HCT116 (cell line): Measurements from ENCODE around the gene KIAA0825. TPM values are rescaled to one million over a fixed set of nuclear protein-coding genes. Genes with fewer than 3 reads are reported as not detected.

Source experiments
- ATAC-seq: fragments of 200-7000 bp; cut with Tn5 transposase; 2 replicates; pipeline ENCODE4 v1.9.1; 2020; ENCODE audit warnings: mild to moderate bottlenecking, moderate library complexity
- BruUV-seq: library from RNA; stranded (reverse); fragments of 400-500 nt; replicated peaks from 2 replicates; lab custom pipeline; 2021; lab: Mats Ljungman, UMichigan
- CTCF ChIA-PET: fragments of 300-600 bp; sonication (Branson Sonifier 250); formaldehyde crosslinking; loops from one replicate; lab custom pipeline; 2021; ENCODE audit warnings: antibody characterized with exemption; lab: Charles Lee
- POLR2A ChIA-PET: fragments of 300-600, 350-600 bp; sonication (Branson Sonifier 250); formaldehyde crosslinking; loops from one replicate; lab custom pipeline; 2021; ENCODE audit warnings: antibody characterized with exemption; lab: Charles Lee
- RAD21 ChIA-PET, 2 experiments: fragments of 300-600 bp; sonication (Branson Sonifier 250); formaldehyde crosslinking; loops; one replicate each; lab custom pipeline; 2023; ENCODE audit warnings: low total read pairs in 2 of 2; ENCODE audit not compliant: uncharacterized antibody in 2 of 2, unreplicated experiment in 2 of 2, low non-redundant PET in 1 of 2; lab: Charles Lee
- DNase-seq: peaks from one replicate; pipeline ENCODE4 v3.0.0-alpha.2; 2010; ENCODE audit warnings: low read depth, low spot score
- H2AFZ ChIP-seq: fragments of 200-600 bp; shearing (Covaris generic), sonication (generic); 2 replicates; pipeline ENCODE4 v1.6.1; 2017; ENCODE audit warnings: low read depth, mixed run types, mixed read lengths, antibody characterized with exemption, low read length; ENCODE audit not compliant: poor library complexity, severe bottlenecking
- H3K27ac ChIP-seq: 2 replicates; pipeline ENCODE4 v1.5.1; 2012; ENCODE audit warnings: low read depth, low read length
- H3K27me3 ChIP-seq: fragments of 200-600 bp; sonication (generic); 2 replicates; pipeline ENCODE4 v1.6.1; 2016; ENCODE audit warnings: mixed run types, low read length, mixed read lengths; ENCODE audit not compliant: insufficient read depth
- H3K36me3 ChIP-seq, 2 experiments: fragments of 200-500 bp in 1 of 2; fragments of 200-600 bp in 1 of 2; sonication (Bioruptor generic) in 1 of 2; sonication (generic) in 1 of 2; 2 replicates each; pipeline versions ENCODE4 v1.5.1 to v1.6.1; 2014 to 2016; ENCODE audit warnings: low read length in 2 of 2, inconsistent platforms in 1 of 2, mixed read lengths in 1 of 2, mixed run types in 1 of 2; ENCODE audit not compliant: insufficient read depth in 2 of 2, control insufficient read depth in 1 of 2
- H3K4me1 ChIP-seq, 2 experiments: fragments of 200-600 bp in 1 of 2; sonication (generic) in 1 of 2; 2 replicates each; pipeline versions ENCODE4 v1.5.1 to v1.6.1; 2012 to 2017; ENCODE audit warnings: low read length in 2 of 2, inconsistent platforms in 1 of 2, mild to moderate bottlenecking in 1 of 2, mixed read lengths in 1 of 2, mixed run types in 1 of 2, moderate library complexity in 1 of 2; ENCODE audit not compliant: insufficient read depth in 2 of 2, control insufficient read depth in 1 of 2
- H3K4me2 ChIP-seq: fragments of 200-600 bp; sonication (generic); 2 replicates; pipeline ENCODE4 v1.6.1; 2017; ENCODE audit warnings: mixed run types, low read length, mixed read lengths
- H3K4me3 ChIP-seq, 2 experiments: fragments of 200-600 bp in 1 of 2; sonication (generic) in 1 of 2; replicated peaks in 1 of 2; 2 replicates each; pipeline ENCODE4 v1.5.1; 2011 to 2016; ENCODE audit warnings: low read length in 2 of 2, control low read depth in 1 of 2, low read depth in 1 of 2, mild to moderate bottlenecking in 1 of 2, mixed read lengths in 1 of 2, mixed run types in 1 of 2
- H3K79me2 ChIP-seq: fragments of 200-600 bp; sonication (generic); 2 replicates; pipeline ENCODE4 v1.6.1; 2017; ENCODE audit warnings: mild to moderate bottlenecking, mixed run types, low read length, moderate library complexity, mixed read lengths; ENCODE audit not compliant: insufficient read depth
- H3K9ac ChIP-seq: fragments of 200-600 bp; sonication (generic); 2 replicates; pipeline ENCODE4 v1.6.1; 2016; ENCODE audit warnings: low read length, mixed read lengths
- H3K9me2 ChIP-seq: fragments of 200-600 bp; sonication (generic), shearing (Covaris generic); 2 replicates; pipeline ENCODE4 v1.6.1; 2017; ENCODE audit warnings: mixed run types, mild to moderate bottlenecking, moderate library complexity; ENCODE audit not compliant: insufficient read depth
- H3K9me3 ChIP-seq, 2 experiments: fragments of 200-500 bp in 1 of 2; fragments of 200-600 bp in 1 of 2; sonication (Bioruptor generic) in 1 of 2; sonication (generic) in 1 of 2; 2 replicates each; pipeline ENCODE4 v1.6.1; 2014 to 2017; ENCODE audit warnings: low read length in 2 of 2, mixed read lengths in 2 of 2, inconsistent platforms in 1 of 2, low read depth in 1 of 2, mild to moderate bottlenecking in 1 of 2, mixed run types in 1 of 2, moderate library complexity in 1 of 2; ENCODE audit not compliant: control insufficient read depth in 1 of 2, insufficient read depth in 1 of 2
- H4K20me1 ChIP-seq: fragments of 200-600 bp; sonication (generic), shearing (Covaris generic); 2 replicates; pipeline ENCODE4 v1.6.1; 2017; ENCODE audit warnings: mixed run types, mild to moderate bottlenecking, moderate library complexity; ENCODE audit not compliant: insufficient read depth
- ATF3 ChIP-seq: IDR thresholded peaks from 2 replicates; pipeline ENCODE4 v1.6.1; 2012
- CBX3 ChIP-seq: IDR thresholded peaks from 2 replicates; pipeline ENCODE4 v1.6.1; 2012; ENCODE audit warnings: low read depth
- EGR1 ChIP-seq: IDR thresholded peaks from 2 replicates; pipeline ENCODE4 v1.6.1; 2012; ENCODE audit warnings: low read depth
- ELF1 ChIP-seq: IDR thresholded peaks from 2 replicates; pipeline ENCODE4 v1.6.1; 2012; ENCODE audit warnings: low read depth, borderline replicate concordance
- EZH2phosphoT487 ChIP-seq: fragments of 200-600 bp; IDR thresholded peaks from 2 replicates; pipeline ENCODE4 v1.6.1; 2018; ENCODE audit warnings: antibody characterized with exemption, borderline replicate concordance
- JUND ChIP-seq: IDR thresholded peaks from 2 replicates; pipeline ENCODE4 v1.6.1; 2012
- POLR2A ChIP-seq: IDR thresholded peaks from 2 replicates; pipeline ENCODE4 v1.7.0; 2011; ENCODE audit warnings: borderline replicate concordance; ENCODE audit not compliant: insufficient read depth, insufficient read length; ENCODE audit errors: extremely low read depth
- RAD21 ChIP-seq: IDR thresholded peaks from 2 replicates; pipeline ENCODE4 v1.6.1; 2012; ENCODE audit warnings: low read depth, mild to moderate bottlenecking
- REST ChIP-seq: IDR thresholded peaks from 2 replicates; pipeline ENCODE4 v1.6.1; 2012; ENCODE audit warnings: low read depth
- TCF7L2 ChIP-seq: IDR thresholded peaks from 2 replicates; pipeline ENCODE4 v1.7.0; 2011; ENCODE audit warnings: borderline replicate concordance, inconsistent platforms; ENCODE audit not compliant: insufficient read depth, insufficient read length; ENCODE audit errors: extremely low read depth
- YY1 ChIP-seq: IDR thresholded peaks from 2 replicates; pipeline ENCODE4 v1.6.1; 2011; ENCODE audit warnings: low read length, low read depth, moderate library complexity, mild to moderate bottlenecking; ENCODE audit not compliant: insufficient replicate concordance; ENCODE audit errors: extremely low read depth
- ZNF274 ChIP-seq: fragments of 200-500 bp; sonication (Bioruptor generic); IDR thresholded peaks from 2 replicates; pipeline ENCODE4 v1.6.1; 2014; ENCODE audit warnings: mild to moderate bottlenecking, low read depth, low read length, inconsistent platforms
- intact Hi-C: fragments of 100-400 bp; cut with micrococcal nuclease; formaldehyde crosslinking; loops from 2 replicates; pipeline ENCODE4 v1.10.0; 2022
- total RNA-seq: library from RNA; stranded (reverse); gene quantifications from one replicate; pipeline ENCODE4 v1.2.1, GENCODE V29; 2021; ENCODE audit not compliant: unreplicated experiment
- TF ChIP-seq, protein P1 (sequence below): IDR thresholded peaks from 2 replicates; pipeline ENCODE4 v1.6.1; 2012
- TF ChIP-seq, protein P2 (sequence below): IDR thresholded peaks from 2 replicates; pipeline ENCODE4 v1.6.1; 2011; ENCODE audit warnings: mild to moderate bottlenecking, low read length, moderate library complexity; ENCODE audit not compliant: insufficient replicate concordance; ENCODE audit errors: extremely low read depth

KIAA0825 gene
- total RNA-seq, 1 experiment from 2014 or later, result 1.4 TPM

DNA sequence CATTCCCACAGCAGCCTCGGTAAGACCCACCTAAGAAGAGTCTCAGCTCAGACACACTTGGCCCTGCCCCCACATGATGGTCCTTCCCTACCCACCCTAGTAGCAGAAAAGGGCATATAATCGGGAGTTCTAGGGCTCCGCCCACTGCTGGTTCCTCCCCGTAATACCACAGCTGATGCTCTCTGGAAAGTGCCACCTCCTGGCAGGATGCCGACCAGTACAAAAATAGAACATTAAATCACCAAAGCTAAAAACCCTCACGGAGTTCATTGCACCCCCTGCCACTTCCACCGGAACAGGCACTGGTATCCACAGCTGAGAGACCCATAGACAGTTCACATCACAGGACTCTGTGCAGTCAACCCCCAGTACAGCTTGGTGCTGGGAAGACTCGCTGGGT lies 271.3 kb downstream of the KIAA0825 start:
- ChIA-PET POLR2A (no interaction called here), RAD21 (no interaction called here), CTCF (no interaction called here)
- intact Hi-C loops, result no loop called here
- Histone ChIP-seq H2AFZ (no peak overlapping the region), H3K9ac (no peak overlapping the region), H3K9me2 (0 out of 2 replicates have a peak, but pooled peaks cover 3% of the 10 kb centered on the region), H3K79me2 (no peaks in the 10 kb centered on the region), H3K4me1 (no peaks in the 10 kb centered on the region), H3K36me3 (no peaks in the 10 kb centered on the region), H3K27me3 (no peaks in the 10 kb centered on the region), H4K20me1 (no peaks in the 10 kb centered on the region), H3K4me2 (no peak overlapping the region), H3K27ac (no peak overlapping the region), H3K4me3 (no peak overlapping the region), H3K9me3 (no peaks in the 10 kb centered on the region)
- BruUV-seq, result no TSS peak
- DNase-seq, result no peak
- ATAC-seq, result no peak
- TF ChIP-seq POLR2A (no peak), ZNF274 (no peak), ATF3 (no peak), TCF7L2 (no peak), RAD21 (no peak), JUND (no peak)

DNA sequence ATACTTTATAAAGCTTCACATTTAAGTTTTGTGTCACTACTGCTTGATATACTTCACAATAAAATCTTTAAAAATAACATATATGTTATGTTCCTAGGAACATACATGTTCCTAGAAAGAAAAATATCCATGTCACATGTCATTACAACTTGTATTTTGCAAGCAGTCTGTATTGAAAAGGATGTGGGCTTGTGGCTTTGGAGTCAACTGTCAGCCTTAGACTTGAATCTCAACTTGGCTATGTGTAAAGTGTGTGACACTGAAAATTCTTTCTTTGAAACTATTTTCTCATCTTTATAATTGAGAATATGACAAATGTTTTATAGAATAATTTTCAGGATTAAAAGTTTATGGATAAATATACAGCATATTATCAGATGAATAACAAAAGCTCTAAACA lies 273.1 kb downstream of the KIAA0825 start:
- ChIA-PET RAD21 (no interaction called here), POLR2A (no interaction called here), CTCF (no interaction called here)
- Histone ChIP-seq H3K4me2 (no peak overlapping the region), H3K9ac (no peak overlapping the region), H3K27me3 (no peaks in the 10 kb centered on the region), H3K9me3 (no peaks in the 10 kb centered on the region), H3K79me2 (no peaks in the 10 kb centered on the region), H3K4me1 (no peaks in the 10 kb centered on the region), H3K36me3 (no peaks in the 10 kb centered on the region), H3K9me2 (0 out of 2 replicates have a peak, but pooled peaks cover 3% of the 10 kb centered on the region), H4K20me1 (no peaks in the 10 kb centered on the region), H2AFZ (no peak overlapping the region), H3K27ac (no peak overlapping the region), H3K4me3 (no peak overlapping the region)
- DNase-seq, result no peak
- no TSS peak for BruUV-seq
- no peak for ATAC-seq
- intact Hi-C loops, result no loop called here
- TF ChIP-seq ZNF274, result no peak
- no peak for TF ChIP-seq EGR1
- TF ChIP-seq ATF3, result no peak
- TF ChIP-seq, protein P1, sequence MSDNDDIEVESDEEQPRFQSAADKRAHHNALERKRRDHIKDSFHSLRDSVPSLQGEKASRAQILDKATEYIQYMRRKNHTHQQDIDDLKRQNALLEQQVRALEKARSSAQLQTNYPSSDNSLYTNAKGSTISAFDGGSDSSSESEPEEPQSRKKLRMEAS, result no peak
- no peak for TF ChIP-seq CBX3
- TF ChIP-seq TCF7L2, result no peak
- no peak for TF ChIP-seq ELF1
- TF ChIP-seq, protein P2, sequence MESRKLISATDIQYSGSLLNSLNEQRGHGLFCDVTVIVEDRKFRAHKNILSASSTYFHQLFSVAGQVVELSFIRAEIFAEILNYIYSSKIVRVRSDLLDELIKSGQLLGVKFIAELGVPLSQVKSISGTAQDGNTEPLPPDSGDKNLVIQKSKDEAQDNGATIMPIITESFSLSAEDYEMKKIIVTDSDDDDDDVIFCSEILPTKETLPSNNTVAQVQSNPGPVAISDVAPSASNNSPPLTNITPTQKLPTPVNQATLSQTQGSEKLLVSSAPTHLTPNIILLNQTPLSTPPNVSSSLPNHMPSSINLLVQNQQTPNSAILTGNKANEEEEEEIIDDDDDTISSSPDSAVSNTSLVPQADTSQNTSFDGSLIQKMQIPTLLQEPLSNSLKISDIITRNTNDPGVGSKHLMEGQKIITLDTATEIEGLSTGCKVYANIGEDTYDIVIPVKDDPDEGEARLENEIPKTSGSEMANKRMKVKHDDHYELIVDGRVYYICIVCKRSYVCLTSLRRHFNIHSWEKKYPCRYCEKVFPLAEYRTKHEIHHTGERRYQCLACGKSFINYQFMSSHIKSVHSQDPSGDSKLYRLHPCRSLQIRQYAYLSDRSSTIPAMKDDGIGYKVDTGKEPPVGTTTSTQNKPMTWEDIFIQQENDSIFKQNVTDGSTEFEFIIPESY, result no peak
- TF ChIP-seq RAD21, result no peak
- TF ChIP-seq EZH2phosphoT487, result no peak
- TF ChIP-seq REST, result no peak
- no peak for TF ChIP-seq YY1
